SK-N-SH (cell line): ENCODE measurements around the gene MED31. TPM values are rescaled to one million over a fixed set of nuclear protein-coding genes. Genes with fewer than 3 reads are reported as not detected.

ENCODE experiments used
- CTCF ChIA-PET: fragments of 300-600, 350-600 bp; formaldehyde crosslinking; extraction: SDS; loops from one replicate; lab custom pipeline; 2021; lab: Yijun Ruan, JAX
- POLR2A ChIA-PET: fragments of 350-600 bp; sonication (Branson Sonifier 250); formaldehyde crosslinking; extraction: SDS; loops from one replicate; lab custom pipeline; 2020; ENCODE audit warnings: antibody characterized with exemption, inconsistent platforms; lab: Yijun Ruan, JAX
- DNase-seq: peaks from one replicate; pipeline ENCODE4 v3.0.0; 2012
- H2AFZ ChIP-seq: fragments of 200-600 bp; sonication (generic); 2 replicates; pipeline ENCODE4 v1.8.1; 2016; ENCODE audit warnings: antibody characterized with exemption, mild to moderate bottlenecking, low read depth
- H3F3A ChIP-seq: fragments of 200-600 bp; sonication (generic); replicated peaks from 2 replicates; pipeline ENCODE3; 2016; ENCODE audit warnings: antibody characterized with exemption, mild to moderate bottlenecking; ENCODE audit not compliant: insufficient read depth
- H3K27ac ChIP-seq, 2 experiments: fragments of 200-500 bp in 1 of 2; fragments of 200-600 bp in 1 of 2; sonication (Bioruptor generic) in 1 of 2; sonication (generic), shearing (Covaris generic) in 1 of 2; 2 replicates each; pipeline versions ENCODE4 v1.5.1 to v1.6.1; 2014 to 2016; ENCODE audit warnings: low read depth in 2 of 2, inconsistent platforms in 1 of 2, low read length in 1 of 2, mild to moderate bottlenecking in 1 of 2, mixed read lengths in 1 of 2
- H3K27me3 ChIP-seq: fragments of 200-600 bp; sonication (generic), shearing (Covaris generic); 2 replicates; pipeline ENCODE4 v1.6.1; 2016; ENCODE audit warnings: mixed run types; ENCODE audit not compliant: insufficient read depth
- H3K36me3 ChIP-seq, 2 experiments: fragments of 200-500 bp in 1 of 2; fragments of 200-600 bp in 1 of 2; sonication (Bioruptor generic) in 1 of 2; sonication (generic) in 1 of 2; replicated peaks in 1 of 2; 2 replicates each; pipeline versions ENCODE3 to v1.5.1; 2014 to 2016; ENCODE audit warnings: low read length in 1 of 2, mild to moderate bottlenecking in 1 of 2; ENCODE audit not compliant: insufficient read depth in 2 of 2, control insufficient read depth in 1 of 2
- H3K4me1 ChIP-seq, 2 experiments: fragments of 200-500 bp in 1 of 2; fragments of 200-600 bp in 1 of 2; sonication (Bioruptor generic) in 1 of 2; sonication (generic), shearing (Covaris generic) in 1 of 2; 2 replicates each; pipeline versions ENCODE4 v1.5.1 to v1.6.1; 2014 to 2016; ENCODE audit warnings: low read depth in 1 of 2, low read length in 1 of 2, mixed run types in 1 of 2; ENCODE audit not compliant: insufficient read depth in 2 of 2, control insufficient read depth in 1 of 2
- H3K4me2 ChIP-seq: fragments of 200-600 bp; sonication (generic), shearing (Covaris generic); 2 replicates; pipeline ENCODE4 v1.6.1; 2017; ENCODE audit warnings: mixed run types
- H3K4me3 ChIP-seq, 2 experiments: fragments of 200-500 bp in 1 of 2; fragments of 200-600 bp in 1 of 2; sonication (Bioruptor generic) in 1 of 2; sonication (generic), shearing (Covaris generic) in 1 of 2; 2 replicates each; pipeline versions ENCODE4 v1.5.1 to v1.8.1; 2014 to 2016; ENCODE audit warnings: low read depth in 2 of 2, inconsistent platforms in 1 of 2, low read length in 1 of 2, mild to moderate bottlenecking in 1 of 2, mixed read lengths in 1 of 2, moderate library complexity in 1 of 2
- H3K79me2 ChIP-seq: fragments of 200-600 bp; sonication (generic); 2 replicates; pipeline ENCODE4 v1.8.1; 2017; ENCODE audit warnings: mild to moderate bottlenecking; ENCODE audit not compliant: insufficient read depth
- H3K9ac ChIP-seq: fragments of 200-600 bp; sonication (generic); 2 replicates; pipeline ENCODE4 v1.6.1; 2017; ENCODE audit warnings: mixed run types
- H3K9me2 ChIP-seq: fragments of 200-600 bp; sonication (generic); 2 replicates; pipeline ENCODE4 v1.6.1; 2017; ENCODE audit warnings: mixed run types
- H3K9me3 ChIP-seq: fragments of 200-600 bp; sonication (generic); 2 replicates; pipeline ENCODE4 v1.6.1; 2017; ENCODE audit warnings: mixed run types, mild to moderate bottlenecking, moderate library complexity
- H4K20me1 ChIP-seq: fragments of 200-600 bp; sonication (generic); 2 replicates; pipeline ENCODE4 v1.6.1; 2017; ENCODE audit warnings: mild to moderate bottlenecking, mixed run types; ENCODE audit not compliant: insufficient read depth
- EZH2phosphoT487 ChIP-seq: fragments of 200-600 bp; sonication (generic); IDR thresholded peaks from 2 replicates; pipeline ENCODE4 v1.6.1; 2017; ENCODE audit warnings: low read depth, mixed run types, mild to moderate bottlenecking, antibody characterized with exemption, moderate library complexity, borderline replicate concordance
- FOXM1 ChIP-seq: IDR thresholded peaks from 2 replicates; pipeline ENCODE4 v1.4.0; 2012; ENCODE audit warnings: low read depth, mild to moderate bottlenecking
- GATA2 ChIP-seq: sonication (generic); formaldehyde crosslinking; IDR thresholded peaks from 2 replicates; pipeline ENCODE4 v1.5.0; 2020; ENCODE audit warnings: mild to moderate bottlenecking, missing genetic modification reagents
- NRF1 ChIP-seq: IDR thresholded peaks from 2 replicates; pipeline ENCODE4 v1.6.1; 2012; ENCODE audit warnings: low read depth, mild to moderate bottlenecking, low read length
- RFX5 ChIP-seq: IDR thresholded peaks from 2 replicates; pipeline ENCODE4 v1.6.1; 2012; ENCODE audit warnings: mild to moderate bottlenecking, improper control_type of control experiment, low read length
- SIN3A ChIP-seq: IDR thresholded peaks from 2 replicates; pipeline ENCODE4 v1.6.1; 2012; ENCODE audit warnings: low read depth, mild to moderate bottlenecking, low read length, moderate library complexity, borderline replicate concordance
- TAF1 ChIP-seq: IDR thresholded peaks from 2 replicates; pipeline ENCODE4 v1.6.1; 2012; ENCODE audit warnings: low read depth, mild to moderate bottlenecking, low read length, moderate library complexity, borderline replicate concordance
- TCF12 ChIP-seq: IDR thresholded peaks from 2 replicates; pipeline ENCODE4 v1.4.0; 2012
- TEAD4 ChIP-seq: IDR thresholded peaks from 2 replicates; pipeline ENCODE4 v1.4.0; 2012; ENCODE audit warnings: mild to moderate bottlenecking, borderline replicate concordance; ENCODE audit not compliant: insufficient read depth
- WGBS: methylation state at CpG from one replicate; pipeline ENCODE4 v1.1.6; 2017; ENCODE audit warnings: low lambda C conversion rate; 5-methylcytosine and 5-hydroxymethylcytosine counted together
- polyA plus RNA-seq, 3 experiments: library from polyadenylated mRNA; depleted of rRNA; stranded (reverse); fragments of >200 nt; gene quantifications; 2 replicates each; pipeline ENCODE4 v1.2.3, GENCODE V29; 2012
- TF ChIP-seq, protein P1 (sequence below): fragments of 150-350 bp; IDR thresholded peaks from 2 replicates; pipeline ENCODE4 v1.6.1; 2017; ENCODE audit warnings: antibody characterized with exemption, low read length, low read depth, borderline replicate concordance
- TF ChIP-seq, protein P2 (sequence below): fragments of 150-350 bp; IDR thresholded peaks from 2 replicates; pipeline ENCODE4 v1.6.1; 2016; ENCODE audit warnings: mild to moderate bottlenecking, low read depth, low read length
- TF ChIP-seq, protein P3 (sequence below): IDR thresholded peaks from 2 replicates; pipeline ENCODE4; 2012
- TF ChIP-seq, protein P4 (sequence below): IDR thresholded peaks from 2 replicates; pipeline ENCODE4 v1.4.0; 2012; ENCODE audit warnings: low read depth
- TF ChIP-seq, protein P5 (sequence below): IDR thresholded peaks from 2 replicates; pipeline ENCODE4 v1.6.1; 2012; ENCODE audit warnings: mild to moderate bottlenecking, low read depth, low read length, moderate library complexity

The MED31 gene
- polyA plus RNA-seq, 1 of the 3 experiments (the other 2 are of a cell fraction) = 15.1 TPM

DNA sequence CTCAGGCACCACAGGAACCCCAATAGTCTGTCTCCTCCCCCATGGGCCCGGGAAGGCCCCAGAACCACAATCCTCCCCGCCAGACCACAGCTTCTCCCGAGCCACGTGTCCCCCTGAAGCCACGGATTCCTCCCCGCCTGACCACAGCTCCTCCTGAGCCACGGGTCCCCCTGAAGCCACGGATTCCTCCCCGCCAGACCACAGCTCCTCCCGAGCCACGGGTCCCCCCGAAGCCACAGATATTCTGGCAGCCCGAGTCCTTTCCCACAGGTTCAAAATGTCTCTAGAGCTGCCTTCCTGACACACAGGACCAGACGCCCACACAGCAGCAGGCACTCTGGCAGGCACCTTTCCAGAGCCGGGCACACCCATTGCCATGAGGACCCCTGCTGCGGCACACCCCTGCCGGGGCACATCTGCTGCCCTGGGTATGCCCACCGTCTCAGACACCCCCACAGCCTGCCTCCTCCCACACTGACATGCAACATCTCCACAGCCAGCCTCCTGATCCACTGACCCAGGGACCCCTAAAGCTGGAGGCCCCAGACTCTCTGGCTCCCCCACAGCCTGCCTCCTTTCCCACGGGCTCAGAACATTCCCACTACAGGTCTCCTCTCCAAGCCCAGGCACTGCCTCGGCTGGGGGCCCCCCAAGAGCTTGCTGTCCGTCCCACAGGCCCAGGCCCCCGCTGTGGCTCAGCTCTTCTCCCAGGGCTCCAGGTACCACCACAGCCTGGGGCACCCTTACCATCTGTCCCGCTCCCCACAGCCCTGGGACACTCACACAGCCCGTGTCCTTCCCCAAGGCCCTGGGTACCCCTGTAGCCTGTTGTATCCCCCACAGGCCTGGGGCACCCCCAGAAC lies 13.1 kb downstream of the MED31 start:
- DNase-seq = no peak
- Histone ChIP-seq H3K4me2 (peak overlapping the region; percentile 87), H3K9me3 (no peaks in the 10 kb centered on the region), H3F3A (peaks cover 6% of the 10 kb centered on the region), H3K4me1 (peaks cover 9 to 14% of the 10 kb centered on the region in 2 experiments; a peak in 2 of 4 replicates), H2AFZ (no peak overlapping the region), H3K79me2 (peaks cover 48% of the 10 kb centered on the region), H4K20me1 (no peaks in the 10 kb centered on the region), H3K4me3 (peak overlapping the region; percentile 89 to 93; a peak in 1 of 4 replicates), H3K27me3 (no peaks in the 10 kb centered on the region), H3K9ac (peak overlapping the region; percentile 87; the same call in 1 of the 2 replicates), H3K27ac (no peak overlapping the region), H3K9me2 (no peaks in the 10 kb centered on the region), H3K36me3 (peaks cover 31% of the 10 kb centered on the region in 2 experiments)
- TF ChIP-seq TCF12 = no peak
- TF ChIP-seq FOXM1 = no peak
- TF ChIP-seq EZH2phosphoT487 = no peak
- no peak for TF ChIP-seq TAF1
- TF ChIP-seq, protein P1, sequence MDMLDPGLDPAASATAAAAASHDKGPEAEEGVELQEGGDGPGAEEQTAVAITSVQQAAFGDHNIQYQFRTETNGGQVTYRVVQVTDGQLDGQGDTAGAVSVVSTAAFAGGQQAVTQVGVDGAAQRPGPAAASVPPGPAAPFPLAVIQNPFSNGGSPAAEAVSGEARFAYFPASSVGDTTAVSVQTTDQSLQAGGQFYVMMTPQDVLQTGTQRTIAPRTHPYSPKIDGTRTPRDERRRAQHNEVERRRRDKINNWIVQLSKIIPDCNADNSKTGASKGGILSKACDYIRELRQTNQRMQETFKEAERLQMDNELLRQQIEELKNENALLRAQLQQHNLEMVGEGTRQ = no peak
- TF ChIP-seq, protein P2, sequence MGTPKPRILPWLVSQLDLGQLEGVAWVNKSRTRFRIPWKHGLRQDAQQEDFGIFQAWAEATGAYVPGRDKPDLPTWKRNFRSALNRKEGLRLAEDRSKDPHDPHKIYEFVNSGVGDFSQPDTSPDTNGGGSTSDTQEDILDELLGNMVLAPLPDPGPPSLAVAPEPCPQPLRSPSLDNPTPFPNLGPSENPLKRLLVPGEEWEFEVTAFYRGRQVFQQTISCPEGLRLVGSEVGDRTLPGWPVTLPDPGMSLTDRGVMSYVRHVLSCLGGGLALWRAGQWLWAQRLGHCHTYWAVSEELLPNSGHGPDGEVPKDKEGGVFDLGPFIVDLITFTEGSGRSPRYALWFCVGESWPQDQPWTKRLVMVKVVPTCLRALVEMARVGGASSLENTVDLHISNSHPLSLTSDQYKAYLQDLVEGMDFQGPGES = no peak
- no peak for TF ChIP-seq RFX5
- TF ChIP-seq SIN3A = no peak
- TF ChIP-seq, protein P3, sequence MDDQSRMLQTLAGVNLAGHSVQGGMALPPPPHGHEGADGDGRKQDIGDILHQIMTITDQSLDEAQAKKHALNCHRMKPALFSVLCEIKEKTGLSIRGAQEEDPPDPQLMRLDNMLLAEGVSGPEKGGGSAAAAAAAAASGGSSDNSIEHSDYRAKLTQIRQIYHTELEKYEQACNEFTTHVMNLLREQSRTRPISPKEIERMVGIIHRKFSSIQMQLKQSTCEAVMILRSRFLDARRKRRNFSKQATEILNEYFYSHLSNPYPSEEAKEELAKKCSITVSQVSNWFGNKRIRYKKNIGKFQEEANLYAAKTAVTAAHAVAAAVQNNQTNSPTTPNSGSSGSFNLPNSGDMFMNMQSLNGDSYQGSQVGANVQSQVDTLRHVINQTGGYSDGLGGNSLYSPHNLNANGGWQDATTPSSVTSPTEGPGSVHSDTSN = no peak
- TF ChIP-seq, protein P4, sequence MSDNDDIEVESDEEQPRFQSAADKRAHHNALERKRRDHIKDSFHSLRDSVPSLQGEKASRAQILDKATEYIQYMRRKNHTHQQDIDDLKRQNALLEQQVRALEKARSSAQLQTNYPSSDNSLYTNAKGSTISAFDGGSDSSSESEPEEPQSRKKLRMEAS = no peak
- TF ChIP-seq, protein P5, sequence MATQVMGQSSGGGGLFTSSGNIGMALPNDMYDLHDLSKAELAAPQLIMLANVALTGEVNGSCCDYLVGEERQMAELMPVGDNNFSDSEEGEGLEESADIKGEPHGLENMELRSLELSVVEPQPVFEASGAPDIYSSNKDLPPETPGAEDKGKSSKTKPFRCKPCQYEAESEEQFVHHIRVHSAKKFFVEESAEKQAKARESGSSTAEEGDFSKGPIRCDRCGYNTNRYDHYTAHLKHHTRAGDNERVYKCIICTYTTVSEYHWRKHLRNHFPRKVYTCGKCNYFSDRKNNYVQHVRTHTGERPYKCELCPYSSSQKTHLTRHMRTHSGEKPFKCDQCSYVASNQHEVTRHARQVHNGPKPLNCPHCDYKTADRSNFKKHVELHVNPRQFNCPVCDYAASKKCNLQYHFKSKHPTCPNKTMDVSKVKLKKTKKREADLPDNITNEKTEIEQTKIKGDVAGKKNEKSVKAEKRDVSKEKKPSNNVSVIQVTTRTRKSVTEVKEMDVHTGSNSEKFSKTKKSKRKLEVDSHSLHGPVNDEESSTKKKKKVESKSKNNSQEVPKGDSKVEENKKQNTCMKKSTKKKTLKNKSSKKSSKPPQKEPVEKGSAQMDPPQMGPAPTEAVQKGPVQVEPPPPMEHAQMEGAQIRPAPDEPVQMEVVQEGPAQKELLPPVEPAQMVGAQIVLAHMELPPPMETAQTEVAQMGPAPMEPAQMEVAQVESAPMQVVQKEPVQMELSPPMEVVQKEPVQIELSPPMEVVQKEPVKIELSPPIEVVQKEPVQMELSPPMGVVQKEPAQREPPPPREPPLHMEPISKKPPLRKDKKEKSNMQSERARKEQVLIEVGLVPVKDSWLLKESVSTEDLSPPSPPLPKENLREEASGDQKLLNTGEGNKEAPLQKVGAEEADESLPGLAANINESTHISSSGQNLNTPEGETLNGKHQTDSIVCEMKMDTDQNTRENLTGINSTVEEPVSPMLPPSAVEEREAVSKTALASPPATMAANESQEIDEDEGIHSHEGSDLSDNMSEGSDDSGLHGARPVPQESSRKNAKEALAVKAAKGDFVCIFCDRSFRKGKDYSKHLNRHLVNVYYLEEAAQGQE = no peak
- TF ChIP-seq NRF1 = no peak
- TF ChIP-seq TEAD4 = no peak
- no peak for TF ChIP-seq GATA2 (CRISPR knock-in tag)
- ChIA-PET POLR2A (no interaction called here), CTCF (no interaction called here)
- 91% methylated on average over 20 of the region's 24 CpGs for WGBS
